Ovary (tissue), 9 donors: ENCODE results near the gene PDXDC1. TPM values are rescaled to one million over a fixed set of nuclear protein-coding genes. Genes with fewer than 3 reads are reported as not detected.
A peak's percentile ranks its signal among the peaks of the same experiment; 100 is the strongest.

Source experiments
- DNase-seq, 5 donors: peaks; one replicate each; pipeline ENCODE4 v3.0.0-alpha.2; 2019 to 2020
- H3K27ac ChIP-seq, 2 donors: fragments of 200-600 bp; one replicate each; pipeline versions ENCODE4 v1.5.1 to v1.8.0; 2019 to 2022
- H3K27me3 ChIP-seq: fragments of 200-600 bp; one replicate; pipeline ENCODE4 v1.8.0; 2022
- H3K36me3 ChIP-seq: fragments of 200-600 bp; sonication (generic); one replicate; pipeline ENCODE4 v1.5.1; 2019
- H3K4me1 ChIP-seq: one replicate; pipeline ENCODE4 v1.8.1; 2013; ENCODE audit warnings: mild to moderate bottlenecking, moderate library complexity; ENCODE audit not compliant: insufficient read depth
- H3K4me3 ChIP-seq: fragments of 200-600 bp; sonication (generic); one replicate; pipeline ENCODE4 v1.5.1; 2017
- H3K9me3 ChIP-seq, 2 donors: fragments of 200-600 bp in 1 of 2; sonication (generic) in 1 of 2; one replicate each; pipeline versions ENCODE4 v1.5.1 to v1.8.1; 2013 to 2019; ENCODE audit warnings: mild to moderate bottlenecking in 1 of 2, moderate library complexity in 1 of 2
- CTCF ChIP-seq, 3 donors: fragments of 450-650 bp in 2 of 3; fragments of 200-600 bp in 1 of 3; IDR thresholded peaks; one replicate each; pipeline versions ENCODE4 v1.5.1 to v1.8.0; 2016 to 2022; ENCODE audit warnings: antibody characterized with exemption in 3 of 3, mild to moderate bottlenecking in 1 of 3
- EP300 ChIP-seq: sonication (generic); formaldehyde crosslinking; IDR thresholded peaks from one replicate; pipeline ENCODE4 v1.6.1; 2017; ENCODE audit warnings: antibody characterized with exemption
- POLR2A ChIP-seq: fragments of 450-650 bp; IDR thresholded peaks from one replicate; pipeline ENCODE4 v1.6.1; 2017; ENCODE audit warnings: antibody characterized with exemption, mild to moderate bottlenecking, moderate library complexity
- WGBS, 3 donors: extraction: QIAGEN DNeasy Blood & Tissue Kit in 1 of 3; methylation state at CpG; one replicate each; pipeline versions ENCODE4 v1.1.5 to v1.1.7; 2013 to 2017; 5-methylcytosine and 5-hydroxymethylcytosine counted together
- intact Hi-C, 4 donors: fragments of 100-400 bp; cut with DNase I; formaldehyde crosslinking; loops; one replicate each; pipeline versions ENCODE4 v1.11.0 to v1.15.1; 2022 to 2023
- polyA plus RNA-seq, 2 donors: library from polyadenylated mRNA; stranded (reverse); fragments of 200-250 nt in 1 of 2; fragments of 350-450 nt in 1 of 2; fragmentation: Illumina TruSeq in 1 of 2; extraction: RNeasy Lipid Tissue Mini Kit (QIAGEN cat#74804) in 1 of 2; gene quantifications; one replicate each; pipeline ENCODE4 v1.2.3, GENCODE V29; 2013 to 2014
- total RNA-seq, 7 donors: library from RNA; depleted of rRNA in 2 of 7; stranded (reverse); fragments of >200 nt in 2 of 7; fragmentation: NEBNext Ultra II Directional in 3 of 7; extraction: Animal tissue kit (Norgen Biotek cat#: 25700) in 3 of 7; gene quantifications; one replicate each; pipeline versions ENCODE4 v1.1.0 to v1.2.4, GENCODE V29; 2016 to 2023
- donor health status: DM: no; HTN: no; CAD: no; lungs with moderate emphysema.
- donor health status: DM: no; HTN: no; CAD: no.
- donor health status: Bipolar disorder and iron deficiency.
- donor health status: DM: yes; HTN: yes; CAD: no.
- donor health status: DM: no; HTN: no; CAD: no.
- donor health status: DM: yes; HTN: yes; CAD: no.

PDXDC1 gene
- total and polyA plus RNA-seq, 9 donors: 36.9 to 69.3 (median 59.3) TPM

GRCh38 chr16:15031179-15031578 lies 56.4 kb downstream of the PDXDC1 start:
- H3K4me3 ChIP-seq: no peak overlapping the region
- H3K27ac ChIP-seq: no peak overlapping the region
- H3K36me3 ChIP-seq: no peaks in the 10 kb centered on the region
- 89 to 94% (median 89%) methylated on average over 2 of the region's 2 CpGs for WGBS, 3 donors
- H3K9me3 ChIP-seq: no peaks in the 10 kb centered on the region
- H3K4me1 ChIP-seq: no peaks in the 10 kb centered on the region
- peak in 1 of 5 donors; percentile 7 for DNase-seq
- TF ChIP-seq CTCF (IDR thresholded peaks at IDR 0.05) (no peak), POLR2A (no peak), EP300 (no peak)
- intact Hi-C loops: no loop called here
- no peaks in the 10 kb centered on the region for H3K27me3 ChIP-seq

DNA sequence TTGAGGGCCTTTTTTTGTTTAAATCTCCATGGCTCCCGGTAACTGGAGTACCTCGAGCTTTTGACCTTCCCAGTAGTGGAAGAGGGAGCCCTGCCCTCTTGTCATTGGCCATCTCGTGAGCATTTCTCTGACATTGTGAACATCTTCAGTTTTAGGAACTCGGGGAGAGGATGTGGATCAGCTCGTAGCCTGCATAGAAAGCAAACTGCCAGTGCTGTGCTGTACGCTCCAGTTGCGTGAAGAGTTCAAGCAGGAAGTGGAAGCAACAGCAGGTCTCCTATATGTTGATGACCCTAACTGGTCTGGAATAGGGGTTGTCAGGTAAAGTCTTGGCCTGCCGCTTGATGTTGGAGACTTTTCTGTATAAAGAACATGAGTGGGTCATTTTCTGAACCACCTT lies 56.8 kb downstream of the PDXDC1 start:
- H3K27me3 ChIP-seq: no peaks in the 10 kb centered on the region
- WGBS, 3 donors: 92 to 94% (median 93%) methylated on average over 8 of the region's 8 CpGs
- peak in 1 of 5 donors; percentile 5 for DNase-seq
- H3K4me3 ChIP-seq: no peak overlapping the region
- H3K27ac ChIP-seq: no peak overlapping the region
- H3K36me3 ChIP-seq: no peaks in the 10 kb centered on the region
- TF ChIP-seq POLR2A (no peak), CTCF (IDR thresholded peaks at IDR 0.05) (no peak), EP300 (no peak)
- intact Hi-C loops: no loop called here
- H3K4me1 ChIP-seq: no peaks in the 10 kb centered on the region
- no peaks in the 10 kb centered on the region for H3K9me3 ChIP-seq

DNA sequence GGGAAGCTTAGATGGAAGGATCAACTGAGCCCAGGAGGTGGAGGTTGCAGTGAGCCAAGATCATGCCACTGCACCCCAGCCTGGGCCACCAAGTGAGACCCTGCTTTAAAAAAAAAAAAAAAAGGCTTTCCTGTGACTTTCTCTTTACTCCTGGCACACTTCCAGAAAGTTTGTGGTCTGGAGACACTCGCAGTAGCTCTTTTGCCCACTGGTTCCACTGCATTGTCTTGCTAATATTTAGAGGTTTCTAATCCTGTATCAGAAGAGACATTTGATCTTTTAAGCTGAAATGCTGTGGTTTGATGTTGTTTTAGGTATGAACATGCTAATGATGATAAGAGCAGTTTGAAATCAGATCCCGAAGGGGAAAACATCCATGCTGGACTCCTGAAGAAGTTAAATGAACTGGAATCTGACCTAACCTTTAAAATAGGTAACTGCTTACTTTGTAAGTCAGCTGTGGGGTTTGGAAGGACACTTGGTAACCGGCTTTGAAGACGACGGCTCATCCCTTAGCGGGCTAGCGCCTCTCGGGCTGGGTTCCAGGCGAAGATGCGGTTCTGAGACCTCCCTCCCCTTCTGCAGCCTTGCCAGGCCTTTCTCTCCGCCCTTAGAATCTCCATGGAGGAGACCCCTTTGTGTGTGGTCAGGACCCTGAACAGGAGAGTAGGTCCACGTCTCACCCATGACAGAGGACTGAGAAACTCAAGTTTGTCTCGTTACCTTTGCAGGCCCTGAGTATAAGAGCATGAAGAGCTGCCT lies 57.9 kb downstream of the PDXDC1 start:
- intact Hi-C loops: no loop called here
- no peaks in the 10 kb centered on the region for H3K36me3 ChIP-seq
- no peak overlapping the region for H3K4me3 ChIP-seq
- TF ChIP-seq POLR2A (no peak), EP300 (no peak), CTCF (IDR thresholded peaks at IDR 0.05) (no peak)
- no peaks in the 10 kb centered on the region for H3K27me3 ChIP-seq
- WGBS, 3 donors: 74 to 83% (median 75%) methylated on average over 13 of the region's 13 CpGs
- no peaks in the 10 kb centered on the region for H3K4me1 ChIP-seq
- DNase-seq: no peak
- H3K9me3 ChIP-seq: no peaks in the 10 kb centered on the region
- no peak overlapping the region for H3K27ac ChIP-seq

- 79 to 87% (median 84%) methylated on average over 14 of the region's 14 CpGs for WGBS, 3 donors
- no peak for DNase-seq
- intact Hi-C loops: no loop called here
- no peaks in the 10 kb centered on the region for H3K36me3 ChIP-seq
- H3K4me3 ChIP-seq: no peak overlapping the region
- H3K9me3 ChIP-seq: no peaks in the 10 kb centered on the region
- no peak overlapping the region for H3K27ac ChIP-seq
- TF ChIP-seq CTCF (IDR thresholded peaks at IDR 0.05) (no peak), POLR2A (no peak), EP300 (no peak)
- no peaks in the 10 kb centered on the region for H3K27me3 ChIP-seq
- H3K4me1 ChIP-seq: no peaks in the 10 kb centered on the region
These were observed 58.5 kb downstream of the PDXDC1 start for GRCh38 chr16:15033309-15033707.
